ENCODE results near the gene SBF2. TPM values are rescaled to one million over a fixed set of nuclear protein-coding genes. Genes with fewer than 3 reads are reported as not detected.

SBF2 gene
- total and polyA plus RNA-seq, 9 of the 15 experiments (the other 6 are each of a cell fraction or from before 2014, with no cell fraction given), result 0.80 to 9.5 (median 5.0) TPM

- no peak for TF ChIP-seq HNRNPLL (IDR thresholded peaks at IDR 0.05; ENCODE audit: low read depth, low read length, poor library complexity, severe bottlenecking)
- 0 out of 2 replicates have a peak, but pooled peaks have one; percentile 44 for TF ChIP-seq EP400 (IDR thresholded peaks at IDR 0.05)
- TF ChIP-seq ZNF431 (CRISPR knock-in tag; IDR thresholded peaks at IDR 0.05), result no peak
- TF ChIP-seq HOXB6 (CRISPR knock-in tag; IDR thresholded peaks at IDR 0.05; ENCODE audit: borderline replicate concordance), result no peak
- no peak for TF ChIP-seq SAP30 (IDR thresholded peaks at IDR 0.05; ENCODE audit: borderline replicate concordance, insufficient read depth, low read depth, low read length, poor library complexity, severe bottlenecking)
- TF ChIP-seq RBM34 (IDR thresholded peaks at IDR 0.05; ENCODE audit: borderline replicate concordance, insufficient read depth, low read length), result no peak
- TF ChIP-seq FOS (IDR thresholded peaks at IDR 0.05; ENCODE audit: extremely low read depth, insufficient read length), result no peak
- no peak for TF ChIP-seq ZNF324 (CRISPR knock-in tag; IDR thresholded peaks at IDR 0.05)
- TF ChIP-seq TSC22D4 (tag; IDR thresholded peaks at IDR 0.05), result no peak
- TF ChIP-seq CEBPZ (IDR thresholded peaks at IDR 0.05; ENCODE audit: borderline replicate concordance, low read depth, low read length), result no peak
- TF ChIP-seq NFRKB (IDR thresholded peaks at IDR 0.05; ENCODE audit: low read depth), result no peak
- no peak for TF ChIP-seq ZBTB11 (CRISPR knock-in tag; IDR thresholded peaks at IDR 0.05)
- TF ChIP-seq ZNF518B (CRISPR knock-in tag; IDR thresholded peaks at IDR 0.05), result no peak
- no peak for TF ChIP-seq ZNF699 (CRISPR knock-in tag; IDR thresholded peaks at IDR 0.05; ENCODE audit: insufficient replicate concordance)
These were observed 13.6 kb upstream of the SBF2 start (continued) for GRCh38 chr11:10307400-10308200.
